NCI-H2227 treated with DMSO at 0.1 percent for 48 hours (cell line): ENCODE data around the gene ZNF621.
"Not testable (repeated sequence)": the region's sequence is repeated elsewhere in the genome, so short reads cannot be mapped to it uniquely, and the experiment has no call there.

Experiments used
- DNase-seq: peaks from one replicate; lab custom pipeline; 2025; lab: John Stamatoyannopoulos, UW

Gene ZNF621

GRCh38 chr3:40534283-40534682, 9.5 kb downstream of the ZNF621 start:
- no peak for DNase-seq

- no peak for DNase-seq
Observed at GRCh38 chr3:40546816-40547215, 22.1 kb downstream of the ZNF621 start.

- DNase-seq = no peak
Observed at GRCh38 chr3:40550167-40550566, 25.4 kb downstream of the ZNF621 start.

- DNase-seq = no peak
Observed at GRCh38 chr3:40557575-40558161, 32.9 kb downstream of the ZNF621 start.

DNA sequence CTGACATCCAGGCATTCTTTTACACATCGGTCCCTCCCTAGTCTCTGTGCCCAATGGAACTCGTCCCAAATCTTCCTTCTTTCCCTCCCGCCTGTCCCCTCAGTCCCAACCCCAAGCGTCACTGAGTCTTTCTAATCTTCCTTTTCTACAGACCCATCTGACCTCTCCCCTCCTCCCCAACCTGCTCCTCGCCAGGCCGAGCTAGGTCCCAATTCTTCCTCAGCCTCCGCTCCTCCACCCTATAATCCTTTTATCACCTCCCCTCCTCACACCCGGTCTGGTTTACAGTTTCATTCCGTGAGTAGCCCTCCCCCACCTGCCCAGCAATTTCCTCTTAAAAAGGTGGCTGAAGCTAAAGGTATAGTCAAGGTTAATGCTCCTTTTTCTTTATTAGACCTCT, 37.7 kb downstream of the ZNF621 start:
- DNase-seq = not testable (repeated sequence)

DNA sequence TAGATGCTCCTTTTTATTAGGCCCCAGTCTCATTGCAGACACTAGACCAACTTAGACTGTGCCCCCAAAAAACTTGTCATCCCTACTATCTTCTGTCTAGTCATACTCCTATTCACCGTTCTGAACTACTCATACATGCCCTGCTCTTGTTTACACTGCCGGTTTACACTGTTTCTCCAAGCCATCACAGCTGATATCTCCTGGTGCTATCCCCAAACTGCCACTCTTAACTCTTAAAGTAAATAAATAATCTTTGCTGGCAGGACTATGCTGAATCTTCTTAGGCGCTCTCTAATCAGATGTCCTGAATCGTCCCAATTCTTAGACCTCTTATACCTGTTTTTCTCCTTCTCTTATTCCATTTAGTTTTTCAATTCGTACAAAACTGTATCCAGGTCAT, 40.9 kb downstream of the ZNF621 start:
- DNase-seq = not testable (repeated sequence)

DNA sequence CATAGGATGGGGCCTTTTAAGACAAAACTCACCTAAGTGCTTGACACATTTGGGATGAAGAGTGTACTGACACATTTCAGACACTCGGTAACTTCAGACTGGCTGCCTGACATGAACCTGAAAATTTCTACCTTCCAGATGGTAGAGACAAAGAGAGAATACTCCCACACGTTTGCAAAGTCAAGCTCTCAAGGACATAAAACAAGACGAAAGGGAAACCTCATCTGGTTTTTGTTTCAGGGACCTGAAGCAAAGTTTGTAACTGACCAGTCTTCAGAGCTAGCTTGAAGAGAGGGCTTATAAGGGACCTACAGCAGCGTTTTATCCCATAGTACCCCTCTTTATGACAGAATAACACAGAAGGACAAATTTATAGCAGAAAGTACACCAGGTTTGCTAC, 41.9 kb downstream of the ZNF621 start:
- no peak for DNase-seq

DNA sequence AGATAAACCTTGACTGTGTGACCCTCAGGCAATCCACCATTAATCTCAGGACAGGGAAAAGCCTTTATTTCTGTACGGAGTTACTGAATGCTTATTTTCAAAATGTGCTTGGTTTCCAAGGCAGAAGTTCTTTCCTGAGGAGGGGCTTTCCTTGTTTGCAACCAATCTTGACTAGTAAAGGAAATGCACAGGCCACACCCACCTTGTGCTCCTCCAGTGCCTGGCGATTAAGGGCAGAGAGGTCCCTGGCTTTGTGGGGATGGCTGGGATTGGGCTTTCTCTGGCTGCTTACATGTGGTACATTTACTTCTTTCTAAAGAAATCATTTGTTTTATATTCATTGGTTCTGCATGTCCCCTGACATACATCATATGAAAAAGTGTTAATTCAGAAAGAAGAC, 47.8 kb downstream of the ZNF621 start:
- DNase-seq = no peak

DNA sequence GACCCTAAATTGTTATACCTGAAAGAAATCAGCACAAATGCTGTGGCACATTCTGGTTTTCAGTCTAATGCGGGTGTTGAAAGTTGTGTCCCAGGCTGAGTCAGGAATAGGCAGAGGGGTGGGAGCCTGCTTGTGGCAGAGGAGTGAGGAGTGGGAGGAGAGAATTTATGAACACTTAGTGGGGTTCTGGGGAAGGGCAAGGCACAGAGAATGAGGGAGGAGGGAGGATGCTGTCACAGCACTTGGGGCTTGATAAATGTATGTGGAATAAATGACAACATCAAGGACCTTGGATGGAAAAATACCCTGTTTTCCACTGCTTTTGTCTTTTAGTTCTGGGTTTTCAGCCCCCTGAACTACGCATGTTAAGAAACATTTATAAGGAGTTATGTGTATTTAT, 49.3 kb downstream of the ZNF621 start:
- DNase-seq = peak; percentile 2

DNA sequence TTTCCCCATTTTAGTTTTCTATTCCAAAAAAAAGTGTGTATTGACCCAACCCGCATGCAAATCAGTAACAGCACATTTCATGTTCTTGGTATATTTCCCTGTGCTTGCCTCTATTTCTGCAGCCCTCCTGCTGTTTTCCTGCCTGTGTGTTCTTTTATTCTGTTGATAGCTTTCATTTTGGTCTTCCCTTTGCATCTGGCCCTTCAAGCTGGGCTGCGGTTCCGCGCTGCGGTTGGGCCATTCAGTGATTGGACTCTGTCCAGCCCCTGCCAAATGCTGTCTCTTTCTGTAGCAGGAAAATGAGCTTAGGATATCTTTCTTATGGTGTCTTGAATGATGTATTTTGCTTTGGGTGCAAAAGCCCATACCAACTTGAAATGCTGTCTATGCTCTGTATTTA, 49.9 kb downstream of the ZNF621 start:
- peak; percentile 30 for DNase-seq

- DNase-seq = no peak
Observed at GRCh38 chr3:40576396-40576795, 51.6 kb downstream of the ZNF621 start.

GRCh38 chr3:40580494-40581091, 55.8 kb downstream of the ZNF621 start:
- DNase-seq = peak; percentile 31

DNA sequence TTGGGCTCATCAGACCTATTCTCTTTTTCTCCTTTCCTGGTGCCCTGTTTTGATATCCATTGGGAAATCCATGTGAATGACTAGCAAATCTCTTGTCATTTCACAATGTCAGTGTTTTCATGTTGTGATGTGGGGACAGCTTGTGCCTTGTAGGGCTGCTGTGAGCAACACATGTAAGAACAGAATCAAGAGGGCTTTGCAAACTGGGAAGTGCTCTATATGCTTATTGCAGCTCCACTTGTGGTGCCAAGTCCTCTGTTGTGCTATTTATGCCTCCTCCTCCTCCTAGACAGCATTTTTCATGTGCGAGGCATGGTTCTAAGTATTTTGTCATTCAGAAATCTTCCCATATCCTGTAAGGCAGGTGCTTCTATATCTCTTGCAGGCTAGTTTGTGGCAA, 56.4 kb downstream of the ZNF621 start:
- no peak for DNase-seq

DNA sequence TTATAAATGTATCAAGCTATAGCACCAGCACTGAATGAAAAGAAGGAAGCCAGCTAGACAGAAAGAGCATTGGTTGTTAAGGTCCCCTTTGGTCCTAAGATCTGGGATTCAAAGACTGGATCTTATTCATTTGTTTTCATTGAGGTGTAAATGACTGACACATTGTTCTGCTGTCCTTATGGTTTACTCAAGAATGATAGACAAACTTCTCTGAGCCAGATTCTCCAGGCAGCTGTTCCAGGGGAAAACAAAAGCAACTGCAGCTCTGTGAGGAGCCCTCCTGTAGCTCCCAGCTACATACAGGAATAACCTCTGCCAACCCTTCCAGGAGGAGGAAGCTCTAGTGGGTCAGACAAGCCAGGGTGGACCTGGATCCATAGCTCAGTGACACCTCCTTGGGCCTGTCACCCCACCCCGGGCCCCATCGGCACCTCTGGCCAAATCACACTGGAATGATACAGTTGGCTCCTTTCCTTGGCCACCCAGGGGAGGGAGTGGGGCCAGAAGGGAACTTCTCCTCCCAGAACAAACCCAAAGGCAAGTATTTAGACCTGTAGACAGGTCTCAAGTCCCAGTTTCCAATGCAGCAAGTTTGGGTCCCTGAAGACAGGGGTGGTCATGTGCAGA, 57.8 kb downstream of the ZNF621 start:
- DNase-seq = no peak

DNA sequence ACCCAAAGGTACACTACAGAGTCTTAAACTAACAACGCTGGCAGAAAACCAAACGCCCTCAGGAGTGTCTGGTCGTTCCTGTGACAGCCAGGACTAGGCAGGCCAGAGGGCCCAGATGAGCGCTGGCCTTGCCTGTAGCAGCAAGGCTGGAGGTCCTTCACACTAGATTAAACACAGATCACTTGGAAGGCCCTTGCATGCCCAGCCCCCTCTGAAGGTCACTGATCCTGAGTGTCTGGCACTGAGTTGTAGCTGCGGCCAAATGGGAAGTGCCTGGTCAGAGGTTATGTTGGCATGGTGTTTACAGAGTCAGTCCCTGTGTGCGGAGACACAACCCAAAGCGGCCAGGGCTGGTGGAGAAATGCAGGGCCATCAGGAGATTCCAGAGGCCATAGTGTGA, 58.9 kb downstream of the ZNF621 start:
- DNase-seq = no peak

DNA sequence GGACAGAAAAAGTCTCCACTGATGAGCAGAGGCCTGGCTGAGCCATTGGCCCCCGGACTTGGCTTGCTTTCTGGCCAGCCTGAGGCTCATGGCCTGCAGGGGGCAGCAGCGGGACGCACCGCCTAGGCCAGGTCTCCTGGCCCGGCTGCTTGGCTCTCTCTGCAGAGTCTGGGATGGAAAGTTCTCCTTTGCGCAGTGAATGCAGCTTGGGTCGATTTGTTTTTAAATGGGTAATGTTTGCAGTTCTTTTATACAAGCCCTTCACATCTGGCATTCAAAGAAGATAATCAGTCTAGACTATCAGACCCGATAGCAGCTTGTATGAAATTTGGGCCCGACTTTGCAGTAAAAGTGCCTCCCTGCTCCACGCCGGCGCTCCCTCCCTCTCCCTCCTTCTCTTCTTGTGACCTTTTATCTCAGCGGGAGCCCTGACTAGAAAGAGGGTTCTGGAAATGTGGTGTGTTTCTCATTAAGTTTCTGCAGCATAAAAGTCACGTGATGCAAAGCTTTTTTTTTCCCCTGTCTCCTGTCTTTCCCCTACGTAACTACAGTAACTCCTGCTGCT, 59.9 kb downstream of the ZNF621 start:
- DNase-seq = peak; percentile 67

- no peak for DNase-seq
Observed at GRCh38 chr3:40585381-40586016, 60.7 kb downstream of the ZNF621 start.

DNA sequence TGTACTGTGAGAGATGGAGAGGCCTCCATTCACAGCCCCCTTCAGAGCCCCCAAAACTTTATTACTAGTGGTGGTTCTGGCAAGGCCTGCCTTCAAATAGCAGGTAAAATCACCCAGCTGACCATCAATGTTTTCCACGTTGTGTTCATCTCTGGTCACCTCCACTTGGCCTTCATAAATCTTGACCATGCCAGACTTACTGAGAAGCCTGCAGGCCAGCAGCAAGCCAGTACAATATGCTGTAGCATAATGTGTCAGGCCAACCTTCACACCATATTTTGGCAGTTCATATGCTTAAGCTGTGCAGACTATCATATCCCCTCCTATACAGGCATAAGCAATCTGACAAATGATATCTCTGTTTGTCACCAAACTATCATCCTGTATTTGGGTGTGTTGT, 62.1 kb downstream of the ZNF621 start:
- DNase-seq = no peak

DNA sequence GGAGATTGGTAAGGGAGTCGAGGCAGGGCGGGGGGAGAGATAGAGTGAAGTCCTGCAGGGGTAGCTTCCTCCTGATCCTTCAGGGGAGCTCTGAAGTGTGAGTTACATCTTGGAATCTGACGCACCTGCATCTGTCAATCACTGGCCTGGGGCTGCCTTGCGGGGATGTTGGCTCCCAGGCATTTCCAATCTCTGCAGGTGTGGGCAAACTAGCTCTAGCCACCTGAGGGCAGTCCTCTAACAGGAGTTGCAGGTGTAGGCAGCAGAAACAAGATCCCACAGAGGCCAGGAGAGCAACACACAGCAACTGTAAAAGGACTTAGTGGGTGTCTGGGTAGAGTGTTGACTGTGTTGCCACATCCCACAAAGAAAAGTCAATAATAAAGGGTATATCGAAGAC, 63.6 kb downstream of the ZNF621 start:
- no peak for DNase-seq
